Loucy (cell line): ENCODE data around the gene BSN.

Experiments
- EZH2phosphoT487 ChIP-seq: fragments of 200-600 bp; IDR thresholded peaks from 2 replicates; pipeline ENCODE4 v1.6.1; 2018; ENCODE audit warnings: antibody characterized with exemption, mild to moderate bottlenecking, moderate library complexity, borderline replicate concordance
- TF ChIP-seq, protein P1 (sequence below): fragments of 200-600 bp; sonication (generic); conservative IDR thresholded peaks from 2 replicates; pipeline ENCODE4 v1.5.1; 2014; ENCODE audit warnings: mild to moderate bottlenecking, antibody characterized with exemption, low read length

DNA sequence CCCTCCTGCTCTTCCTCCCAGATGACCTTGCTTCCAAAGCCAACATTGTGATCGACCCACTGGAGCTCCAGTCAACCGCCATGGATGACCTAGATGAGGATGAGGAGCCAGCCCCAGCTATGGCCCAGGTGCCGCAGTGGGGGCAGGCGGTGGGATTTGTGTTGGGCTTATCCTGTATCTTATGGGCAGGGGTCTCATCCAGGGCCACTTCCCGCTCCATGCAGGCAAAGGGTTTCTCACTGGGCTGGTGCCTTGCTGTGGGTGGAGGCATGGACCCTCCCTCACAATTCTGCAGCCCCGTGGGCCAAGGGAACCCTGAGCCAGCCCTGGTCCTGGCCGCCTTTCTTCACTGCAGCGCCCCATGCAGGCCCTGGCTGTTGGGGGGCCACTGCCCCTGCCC is 150.4 kb downstream of the BSN start:
- TF ChIP-seq, protein P1, sequence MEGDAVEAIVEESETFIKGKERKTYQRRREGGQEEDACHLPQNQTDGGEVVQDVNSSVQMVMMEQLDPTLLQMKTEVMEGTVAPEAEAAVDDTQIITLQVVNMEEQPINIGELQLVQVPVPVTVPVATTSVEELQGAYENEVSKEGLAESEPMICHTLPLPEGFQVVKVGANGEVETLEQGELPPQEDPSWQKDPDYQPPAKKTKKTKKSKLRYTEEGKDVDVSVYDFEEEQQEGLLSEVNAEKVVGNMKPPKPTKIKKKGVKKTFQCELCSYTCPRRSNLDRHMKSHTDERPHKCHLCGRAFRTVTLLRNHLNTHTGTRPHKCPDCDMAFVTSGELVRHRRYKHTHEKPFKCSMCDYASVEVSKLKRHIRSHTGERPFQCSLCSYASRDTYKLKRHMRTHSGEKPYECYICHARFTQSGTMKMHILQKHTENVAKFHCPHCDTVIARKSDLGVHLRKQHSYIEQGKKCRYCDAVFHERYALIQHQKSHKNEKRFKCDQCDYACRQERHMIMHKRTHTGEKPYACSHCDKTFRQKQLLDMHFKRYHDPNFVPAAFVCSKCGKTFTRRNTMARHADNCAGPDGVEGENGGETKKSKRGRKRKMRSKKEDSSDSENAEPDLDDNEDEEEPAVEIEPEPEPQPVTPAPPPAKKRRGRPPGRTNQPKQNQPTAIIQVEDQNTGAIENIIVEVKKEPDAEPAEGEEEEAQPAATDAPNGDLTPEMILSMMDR: no peak
- no peak for TF ChIP-seq EZH2phosphoT487
